HT-29 (cell line): Measurements from ENCODE around the gene RND2. TPM values are rescaled to one million over a fixed set of nuclear protein-coding genes. Genes with fewer than 3 reads are reported as not detected.

Source experiments
- DNase-seq: peaks from one replicate; pipeline ENCODE4 v3.0.0-alpha.2; 2015; ENCODE audit warnings: low spot score
- total RNA-seq: library from RNA; depleted of rRNA; stranded (reverse); fragments of >200 nt; shearing (Covaris generic); gene quantifications from 2 replicates; pipeline ENCODE4 v1.2.3, GENCODE V29; 2014; rRNA removed

RND2 gene
- total RNA-seq, 1 experiment from 2014 or later, result not detected

GRCh38 chr17:43069368-43069898, 44.4 kb downstream of the RND2 start:
- DNase-seq, result no peak

- no peak for DNase-seq
Observed at GRCh38 chr17:43070257-43070656, 45.2 kb downstream of the RND2 start.

- no peak for DNase-seq
Observed at GRCh38 chr17:43070872-43071271, 45.8 kb downstream of the RND2 start.

GRCh38 chr17:43074869-43075268, 49.8 kb downstream of the RND2 start:
- no peak for DNase-seq

- DNase-seq, result no peak
Observed at GRCh38 chr17:43079641-43080302, 54.7 kb downstream of the RND2 start.

Other genes starting within 250 kb of the RND2 start
- 7.8 and 8.6 TPM in 2 replicates for gene WNK4, start 244.6 kb upstream of the RND2 start, total RNA-seq
- 82.9 and 86.2 TPM in 2 replicates for gene COA3, start 226.5 kb upstream of the RND2 start, total RNA-seq
- gene CNTD1, start 226.4 kb upstream of the RND2 start, total RNA-seq, result 0.13 and 0.66 TPM in 2 replicates
- 108 and 118 TPM in 2 replicates for gene BECN1, start 200.9 kb upstream of the RND2 start, total RNA-seq
- gene PSME3, start 191.8 kb upstream of the RND2 start, total RNA-seq, result 96.8 and 142 TPM in 2 replicates
- 1.6 and 1.8 TPM in 2 replicates for gene AOC2, start 180.7 kb upstream of the RND2 start, total RNA-seq
- 0.23 TPM in 1 of 2 replicates, not detected in the other for gene AOC3, start 174.0 kb upstream of the RND2 start, total RNA-seq
- gene G6PC1, start 124.4 kb upstream of the RND2 start, total RNA-seq, result not detected in 2 replicates
- gene AARSD1, start 60.8 kb upstream of the RND2 start, total RNA-seq, result 35.3 and 54.1 TPM in 2 replicates
- gene PTGES3L, start 45.2 kb upstream of the RND2 start, total RNA-seq, result 0.52 and 0.66 TPM in 2 replicates
- 13.0 and 13.8 TPM in 2 replicates for gene RUNDC1, start 44.7 kb upstream of the RND2 start, total RNA-seq
- gene RPL27, start 26.8 kb upstream of the RND2 start, total RNA-seq, result 1,187 and 1,205 TPM in 2 replicates
- 35.3 and 47.6 TPM in 2 replicates for gene IFI35, start 18.4 kb upstream of the RND2 start, total RNA-seq
- 83.7 and 106 TPM in 2 replicates for gene VAT1, start 2.8 kb upstream of the RND2 start, total RNA-seq
- gene BRCA1, start 100.1 kb downstream of the RND2 start, total RNA-seq, result 33.2 and 38.1 TPM in 2 replicates
- 37.9 and 38.6 TPM in 2 replicates for gene NBR1, start 146.0 kb downstream of the RND2 start, total RNA-seq
- 1.9 and 2.2 TPM in 2 replicates for gene TMEM106A, start 186.6 kb downstream of the RND2 start, total RNA-seq
- not detected in 2 replicates for gene CCDC200, start 203.4 kb downstream of the RND2 start, total RNA-seq
- gene RNU2-1, start 208.7 kb downstream of the RND2 start, total RNA-seq, result not detected in 2 replicates